Loucy (cell line): ENCODE data around the gene PLN.

Source experiments
- EZH2phosphoT487 ChIP-seq: fragments of 200-600 bp; IDR thresholded peaks from 2 replicates; pipeline ENCODE4 v1.6.1; 2018; ENCODE audit warnings: antibody characterized with exemption, mild to moderate bottlenecking, moderate library complexity, borderline replicate concordance
- TF ChIP-seq, protein P1 (sequence below): fragments of 200-600 bp; sonication (generic); conservative IDR thresholded peaks from 2 replicates; pipeline ENCODE4 v1.5.1; 2014; ENCODE audit warnings: mild to moderate bottlenecking, antibody characterized with exemption, low read length

DNA sequence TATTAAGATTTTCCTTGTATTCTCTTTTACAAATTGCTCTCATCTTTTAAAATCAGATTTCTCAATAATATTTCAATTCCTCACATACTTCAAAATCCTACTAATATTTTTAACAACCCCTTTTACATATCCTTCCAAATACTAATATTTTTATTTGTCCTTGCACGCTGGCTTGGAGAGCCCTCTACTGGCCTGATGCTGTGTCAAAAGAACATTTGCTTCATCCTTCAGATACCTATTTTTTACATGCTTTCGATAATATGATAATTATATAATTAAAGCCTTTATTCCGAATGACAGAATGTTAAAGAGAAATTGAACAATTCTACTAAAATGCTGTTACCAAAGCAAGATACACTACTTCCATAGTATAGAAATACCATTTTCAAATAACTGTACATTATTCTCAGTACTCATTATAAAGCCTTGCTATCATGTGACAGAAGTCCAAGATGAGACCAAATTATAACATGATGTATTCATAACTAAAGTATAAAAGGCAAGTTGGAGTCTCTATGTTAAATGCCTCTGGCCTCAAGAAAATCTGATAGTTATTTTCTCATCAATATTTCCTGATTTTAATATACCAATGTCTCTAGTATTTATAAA lies 39.0 kb upstream of the PLN start:
- TF ChIP-seq EZH2phosphoT487: no peak
- TF ChIP-seq, protein P1, sequence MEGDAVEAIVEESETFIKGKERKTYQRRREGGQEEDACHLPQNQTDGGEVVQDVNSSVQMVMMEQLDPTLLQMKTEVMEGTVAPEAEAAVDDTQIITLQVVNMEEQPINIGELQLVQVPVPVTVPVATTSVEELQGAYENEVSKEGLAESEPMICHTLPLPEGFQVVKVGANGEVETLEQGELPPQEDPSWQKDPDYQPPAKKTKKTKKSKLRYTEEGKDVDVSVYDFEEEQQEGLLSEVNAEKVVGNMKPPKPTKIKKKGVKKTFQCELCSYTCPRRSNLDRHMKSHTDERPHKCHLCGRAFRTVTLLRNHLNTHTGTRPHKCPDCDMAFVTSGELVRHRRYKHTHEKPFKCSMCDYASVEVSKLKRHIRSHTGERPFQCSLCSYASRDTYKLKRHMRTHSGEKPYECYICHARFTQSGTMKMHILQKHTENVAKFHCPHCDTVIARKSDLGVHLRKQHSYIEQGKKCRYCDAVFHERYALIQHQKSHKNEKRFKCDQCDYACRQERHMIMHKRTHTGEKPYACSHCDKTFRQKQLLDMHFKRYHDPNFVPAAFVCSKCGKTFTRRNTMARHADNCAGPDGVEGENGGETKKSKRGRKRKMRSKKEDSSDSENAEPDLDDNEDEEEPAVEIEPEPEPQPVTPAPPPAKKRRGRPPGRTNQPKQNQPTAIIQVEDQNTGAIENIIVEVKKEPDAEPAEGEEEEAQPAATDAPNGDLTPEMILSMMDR: peak; percentile 84
